ENCODE results near the gene CDT1.

DNA sequence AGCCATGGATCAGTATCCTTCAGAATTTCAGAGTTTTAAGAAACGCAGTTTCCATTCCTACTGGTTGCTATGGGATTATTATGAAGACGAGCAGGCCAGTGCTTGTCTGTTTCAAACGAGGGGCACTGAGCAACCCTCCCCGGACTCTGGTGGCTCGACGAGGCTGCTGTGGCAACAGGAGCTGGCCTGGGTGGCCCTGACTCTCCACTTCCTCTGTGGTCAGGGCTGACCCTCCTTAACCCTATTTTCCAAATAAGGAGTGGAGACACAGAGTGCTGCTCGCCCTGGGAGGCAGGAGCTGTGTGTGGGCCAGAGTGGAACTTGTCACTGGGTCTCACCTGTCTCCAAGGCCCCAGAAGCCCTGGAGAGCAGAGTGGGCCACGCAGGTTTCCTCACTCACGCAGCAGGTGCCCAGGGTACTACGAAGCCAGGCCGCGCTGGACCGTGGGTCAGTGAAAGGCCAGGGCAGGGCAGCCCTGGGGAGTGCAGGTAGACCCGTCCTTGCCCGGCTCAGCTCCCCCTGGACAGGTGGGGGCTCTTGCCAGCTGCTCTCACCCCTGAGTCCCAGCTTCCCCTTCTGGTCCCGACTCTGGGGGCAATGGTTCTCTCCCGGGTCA is 49.8 kb downstream of the CDT1 start:
- TF ChIP-seq EP300 (IDR thresholded peaks at IDR 0.05) (no peak), POLR2A (IDR thresholded peaks at IDR 0.05) (no peak)
- TF ChIP-seq, protein P1, sequence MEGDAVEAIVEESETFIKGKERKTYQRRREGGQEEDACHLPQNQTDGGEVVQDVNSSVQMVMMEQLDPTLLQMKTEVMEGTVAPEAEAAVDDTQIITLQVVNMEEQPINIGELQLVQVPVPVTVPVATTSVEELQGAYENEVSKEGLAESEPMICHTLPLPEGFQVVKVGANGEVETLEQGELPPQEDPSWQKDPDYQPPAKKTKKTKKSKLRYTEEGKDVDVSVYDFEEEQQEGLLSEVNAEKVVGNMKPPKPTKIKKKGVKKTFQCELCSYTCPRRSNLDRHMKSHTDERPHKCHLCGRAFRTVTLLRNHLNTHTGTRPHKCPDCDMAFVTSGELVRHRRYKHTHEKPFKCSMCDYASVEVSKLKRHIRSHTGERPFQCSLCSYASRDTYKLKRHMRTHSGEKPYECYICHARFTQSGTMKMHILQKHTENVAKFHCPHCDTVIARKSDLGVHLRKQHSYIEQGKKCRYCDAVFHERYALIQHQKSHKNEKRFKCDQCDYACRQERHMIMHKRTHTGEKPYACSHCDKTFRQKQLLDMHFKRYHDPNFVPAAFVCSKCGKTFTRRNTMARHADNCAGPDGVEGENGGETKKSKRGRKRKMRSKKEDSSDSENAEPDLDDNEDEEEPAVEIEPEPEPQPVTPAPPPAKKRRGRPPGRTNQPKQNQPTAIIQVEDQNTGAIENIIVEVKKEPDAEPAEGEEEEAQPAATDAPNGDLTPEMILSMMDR (IDR thresholded peaks at IDR 0.05): no peak

Data from tibial nerve (tissue), 4 donors.